Tibial artery (tissue), 4 donors: Measurements from ENCODE around the gene ZNF106.

Source experiments
- DNase-seq, 2 donors: peaks; one replicate each; pipeline ENCODE4 v3.0.0-alpha.2; 2019
- H3K27ac ChIP-seq, 2 donors: fragments of 200-600 bp; sonication (generic) in 1 of 2; 1 replicate in 1 of 2; 2 replicates in 1 of 2; pipeline ENCODE4 v1.5.1; 2018 to 2019; ENCODE audit warnings: mild to moderate bottlenecking in 1 of 2
- H3K27me3 ChIP-seq, 2 donors: fragments of 200-600 bp; sonication (generic) in 1 of 2; one replicate each; pipeline versions ENCODE4 v1.5.1 to v1.6.0; 2016 to 2019
- H3K36me3 ChIP-seq, 3 donors: fragments of 200-600 bp; sonication (generic) in 2 of 3; one replicate each; pipeline ENCODE4 v1.5.1; 2016 to 2019; ENCODE audit warnings: mild to moderate bottlenecking in 2 of 3
- H3K4me1 ChIP-seq, 4 donors: fragments of 200-600 bp; sonication (generic) in 2 of 4; 1 replicate in 3 of 4; 2 replicates in 1 of 4; pipeline ENCODE4 v1.5.1; 2016 to 2019
- H3K4me3 ChIP-seq, 2 donors: fragments of 200-600 bp; sonication (generic) in 1 of 2; 1 replicate in 1 of 2; 2 replicates in 1 of 2; pipeline ENCODE4 v1.5.1; 2018 to 2019; ENCODE audit warnings: mild to moderate bottlenecking in 2 of 2
- H3K9me3 ChIP-seq, 3 donors: fragments of 200-600 bp; sonication (generic) in 1 of 3; one replicate each; pipeline ENCODE4 v1.5.1; 2016 to 2019
- CTCF ChIP-seq, 2 experiments: fragments of 200-600 bp in 1 of 2; fragments of 450-650 bp in 1 of 2; IDR thresholded peaks; one replicate each; pipeline ENCODE4 v1.5.1; 2017 to 2019; ENCODE audit warnings: antibody characterized with exemption in 2 of 2, mild to moderate bottlenecking in 1 of 2, moderate library complexity in 1 of 2
- intact Hi-C: fragments of 100-400 bp; cut with DNase I; formaldehyde crosslinking; loops from one replicate; pipeline ENCODE4 v1.15.0; 2023; ENCODE audit warnings: low total_unique reads

ZNF106 gene

GRCh38 chr15:42365921-42366550, 124.9 kb downstream of the ZNF106 start:
- no peaks in the 10 kb centered on the region for H3K9me3 ChIP-seq
- H3K27ac ChIP-seq = no peak overlapping the region
- no peak for TF ChIP-seq CTCF (IDR thresholded peaks at IDR 0.05)
- H3K27me3 ChIP-seq = no peaks in the 10 kb centered on the region
- DNase-seq = no peak
- peaks cover 0 to 12% (median 0%) of the 10 kb centered on the region in 3 donors for H3K36me3 ChIP-seq
- H3K4me1 ChIP-seq = no peaks in the 10 kb centered on the region
- intact Hi-C loops = no loop called here
- no peak overlapping the region for H3K4me3 ChIP-seq

DNA sequence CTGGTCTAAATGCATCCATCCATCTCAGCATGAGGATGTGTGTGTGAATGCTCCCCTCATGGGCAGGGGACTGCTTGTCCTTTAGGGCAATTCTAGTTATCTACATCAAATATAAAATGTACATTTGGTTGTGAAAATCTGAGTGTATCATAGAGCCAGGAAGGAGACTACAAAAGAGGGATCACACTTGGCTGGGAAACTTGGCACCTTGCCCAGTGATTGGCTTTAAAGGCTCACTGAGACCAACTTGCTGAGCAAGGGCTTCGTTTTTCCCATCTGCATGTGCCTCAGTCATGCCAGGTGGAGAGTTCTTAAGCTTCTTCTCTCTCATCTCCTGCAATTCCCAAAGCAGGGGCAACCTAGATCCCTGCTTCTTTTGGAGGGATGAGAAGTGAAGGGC, 126.4 kb downstream of the ZNF106 start:
- DNase-seq = no peak
- TF ChIP-seq CTCF (IDR thresholded peaks at IDR 0.05) = no peak
- Histone ChIP-seq H3K9me3 (no peaks in the 10 kb centered on the region), H3K4me3 (no peak overlapping the region), H3K27me3 (no peaks in the 10 kb centered on the region), H3K4me1 (no peaks in the 10 kb centered on the region), H3K27ac (no peak overlapping the region), H3K36me3 (peaks cover 0 to 27% (median 5%) of the 10 kb centered on the region in 3 donors)
- intact Hi-C loops = no loop called here

DNA sequence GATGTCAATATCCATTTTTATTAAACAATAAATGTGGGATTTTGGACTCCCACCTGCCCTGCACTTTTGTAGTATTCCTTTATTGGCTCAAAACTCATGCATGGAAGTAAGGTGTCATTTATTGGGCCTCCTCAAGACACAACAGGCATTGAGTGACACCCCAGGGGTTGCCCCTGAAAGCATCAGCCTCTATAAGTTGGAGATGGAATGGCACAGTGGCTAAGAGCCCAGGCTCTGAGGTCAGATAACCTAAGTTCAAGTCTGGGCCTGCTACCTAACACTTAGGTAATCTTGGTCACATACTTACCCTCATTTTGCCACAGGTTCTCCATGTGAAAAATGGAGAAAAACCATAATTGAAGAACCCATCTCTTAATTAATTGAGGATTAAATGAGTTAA, 127.0 kb downstream of the ZNF106 start:
- DNase-seq = no peak
- no peak overlapping the region for H3K27ac ChIP-seq

GRCh38 chr15:42363487-42363886, 127.5 kb downstream of the ZNF106 start:
- Histone ChIP-seq H3K27ac (no peak overlapping the region), H3K4me1 (no peaks in the 10 kb centered on the region), H3K9me3 (no peaks in the 10 kb centered on the region), H3K36me3 (peaks cover 0 to 33% (median 5%) of the 10 kb centered on the region in 3 donors), H3K4me3 (no peak overlapping the region), H3K27me3 (no peaks in the 10 kb centered on the region)
- intact Hi-C loops = no loop called here
- DNase-seq = no peak
- no peak for TF ChIP-seq CTCF (IDR thresholded peaks at IDR 0.05)

More for the DNA sequence above, 127.0 kb downstream of the ZNF106 start:
- intact Hi-C loops = no loop called here
- Histone ChIP-seq H3K4me3 (no peak overlapping the region), H3K9me3 (no peaks in the 10 kb centered on the region), H3K4me1 (no peaks in the 10 kb centered on the region), H3K27me3 (no peaks in the 10 kb centered on the region), H3K36me3 (peaks cover 0 to 32% (median 5%) of the 10 kb centered on the region in 3 donors)
- no peak for TF ChIP-seq CTCF (IDR thresholded peaks at IDR 0.05)
